Osteoblast (primary cell): ENCODE measurements around the gene GHRHR. TPM values are rescaled to one million over a fixed set of nuclear protein-coding genes. Genes with fewer than 3 reads are reported as not detected.

Source experiments
- DNase-seq: peaks from one replicate; pipeline ENCODE4 v3.0.0; 2011; ENCODE audit warnings: low spot score, mixed read lengths; ENCODE audit not compliant: insufficient read length; ENCODE audit errors: missing footprints
- H2AFZ ChIP-seq: 2 replicates; pipeline ENCODE4 v1.6.0; 2011; ENCODE audit warnings: mild to moderate bottlenecking, low read length
- H3K27ac ChIP-seq: 2 replicates; pipeline ENCODE4 v1.5.1; 2011; ENCODE audit warnings: mild to moderate bottlenecking, low read depth, low read length, moderate library complexity
- H3K27me3 ChIP-seq: 2 replicates; pipeline ENCODE4 v1.6.0; 2012; ENCODE audit warnings: mild to moderate bottlenecking, control low read depth, inconsistent platforms, low read length, moderate library complexity; ENCODE audit not compliant: insufficient read depth
- H3K36me3 ChIP-seq: 2 replicates; pipeline ENCODE4 v1.5.1; 2011; ENCODE audit warnings: mild to moderate bottlenecking, low read length, control low read depth, moderate library complexity; ENCODE audit not compliant: insufficient read depth
- H3K4me1 ChIP-seq: 2 replicates; pipeline ENCODE4 v1.5.1; 2011; ENCODE audit warnings: mild to moderate bottlenecking, low read length, control low read depth, moderate library complexity; ENCODE audit not compliant: insufficient read depth
- H3K4me2 ChIP-seq: 2 replicates; pipeline ENCODE4 v1.6.0; 2011; ENCODE audit warnings: mild to moderate bottlenecking, low read length; ENCODE audit not compliant: insufficient read depth
- H3K4me3 ChIP-seq: fragments of 200-600 bp; sonication (generic); 3 replicates; pipeline ENCODE4 v1.5.1; 2012; ENCODE audit warnings: mild to moderate bottlenecking, low read length, inconsistent platforms; ENCODE audit not compliant: insufficient read depth
- H3K79me2 ChIP-seq: 2 replicates; pipeline ENCODE4 v1.6.0; 2012; ENCODE audit warnings: mild to moderate bottlenecking, low read length, control low read depth, inconsistent platforms; ENCODE audit not compliant: insufficient read depth
- H3K9me3 ChIP-seq: 2 replicates; pipeline ENCODE4 v1.5.1; 2011; ENCODE audit warnings: low read depth, low read length, control low read depth
- H4K20me1 ChIP-seq: 2 replicates; pipeline ENCODE4 v1.6.0; 2012; ENCODE audit warnings: mild to moderate bottlenecking, low read length, control low read depth; ENCODE audit not compliant: insufficient read depth
- CTCF ChIP-seq: IDR thresholded peaks from 2 replicates; pipeline ENCODE4 v1.5.1; 2011; ENCODE audit warnings: mild to moderate bottlenecking, low read depth, low read length, moderate library complexity; ENCODE audit errors: extremely low read depth
- total RNA-seq: library from RNA; depleted of rRNA; stranded (reverse); fragments of >200 nt; gene quantifications from 2 replicates; pipeline ENCODE4 v1.2.3, GENCODE V29; 2012

Gene GHRHR
- total RNA-seq, 1 donor: not detected

- Histone ChIP-seq H3K79me2 (no peaks in the 10 kb centered on the region), H3K36me3 (no peaks in the 10 kb centered on the region), H3K4me3 (no peak overlapping the region), H3K27me3 (no peaks in the 10 kb centered on the region), H3K9me3 (no peaks in the 10 kb centered on the region), H3K4me2 (no peak overlapping the region), H2AFZ (no peak overlapping the region), H3K27ac (no peak overlapping the region), H3K4me1 (no peaks in the 10 kb centered on the region), H4K20me1 (no peaks in the 10 kb centered on the region)
- TF ChIP-seq CTCF: no peak
- no peak for DNase-seq
Measured at GRCh38 chr7:30996256-30996655, 32.5 kb downstream of the GHRHR start.

DNA sequence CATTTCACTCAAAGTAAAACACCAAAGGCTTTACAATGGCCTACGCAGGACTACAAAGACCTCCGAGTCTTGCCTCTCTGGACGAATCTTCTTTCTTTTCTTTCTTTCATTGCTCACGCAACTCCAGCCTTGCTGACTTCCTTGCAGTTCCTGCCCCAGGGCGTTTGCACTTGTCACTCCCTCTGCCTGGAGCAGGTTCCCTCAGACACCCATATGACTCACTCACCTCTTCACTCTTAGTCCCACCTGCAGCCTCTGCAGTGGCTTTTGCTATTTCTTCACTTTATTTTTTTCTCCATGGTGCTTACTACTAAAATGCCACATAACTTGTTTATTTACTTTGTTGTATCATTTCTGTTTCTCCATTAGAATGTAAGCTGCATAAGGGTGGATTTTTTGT is 33.1 kb downstream of the GHRHR start:
- Histone ChIP-seq H3K4me2 (no peak overlapping the region), H3K4me1 (no peaks in the 10 kb centered on the region), H4K20me1 (no peaks in the 10 kb centered on the region), H3K27me3 (no peaks in the 10 kb centered on the region), H2AFZ (no peak overlapping the region), H3K27ac (no peak overlapping the region), H3K4me3 (no peak overlapping the region), H3K79me2 (no peaks in the 10 kb centered on the region), H3K36me3 (no peaks in the 10 kb centered on the region), H3K9me3 (no peaks in the 10 kb centered on the region)
- DNase-seq: no peak
- TF ChIP-seq CTCF: no peak

GRCh38 chr7:30997316-30997715 is 33.6 kb downstream of the GHRHR start:
- DNase-seq: no peak
- Histone ChIP-seq H2AFZ (no peak overlapping the region), H3K27me3 (no peaks in the 10 kb centered on the region), H3K4me2 (no peak overlapping the region), H4K20me1 (no peaks in the 10 kb centered on the region), H3K4me3 (no peak overlapping the region), H3K36me3 (no peaks in the 10 kb centered on the region), H3K4me1 (no peaks in the 10 kb centered on the region), H3K79me2 (no peaks in the 10 kb centered on the region), H3K27ac (no peak overlapping the region), H3K9me3 (no peaks in the 10 kb centered on the region)
- no peak for TF ChIP-seq CTCF

DNA sequence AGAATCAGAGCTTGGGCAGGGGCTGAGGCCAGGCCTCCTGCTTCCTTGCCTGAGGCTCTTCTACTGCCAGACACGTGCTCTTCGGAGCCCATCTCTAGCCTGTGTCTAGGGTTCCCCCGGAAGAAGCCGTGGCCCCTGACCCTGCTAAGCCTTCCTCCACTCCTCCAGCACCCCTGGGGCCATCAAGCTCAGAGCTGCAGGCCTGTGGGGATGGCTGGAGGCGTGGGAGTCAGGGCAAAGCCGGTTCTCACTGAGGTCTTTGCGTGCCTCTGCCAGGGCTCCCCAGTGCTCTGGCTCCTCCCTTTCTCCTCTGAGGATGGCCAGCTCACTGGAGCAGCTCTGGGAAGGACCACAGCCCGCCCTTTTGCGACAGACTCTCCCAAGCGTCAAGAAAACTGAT is 34.4 kb downstream of the GHRHR start:
- Histone ChIP-seq H3K27ac (no peak overlapping the region), H3K4me3 (no peak overlapping the region), H3K27me3 (no peaks in the 10 kb centered on the region), H2AFZ (no peak overlapping the region), H3K36me3 (no peaks in the 10 kb centered on the region), H3K4me1 (no peaks in the 10 kb centered on the region), H3K79me2 (no peaks in the 10 kb centered on the region), H4K20me1 (no peaks in the 10 kb centered on the region), H3K4me2 (no peak overlapping the region), H3K9me3 (no peaks in the 10 kb centered on the region)
- DNase-seq: no peak
- TF ChIP-seq CTCF: no peak
